Epidermal melanocyte (primary cell): Measurements from ENCODE around the gene WDR46.

Experiments
- DNase-seq: peaks from one replicate; pipeline ENCODE4 v3.0.0; 2011; ENCODE audit warnings: low spot score; ENCODE audit not compliant: insufficient read length

WDR46 gene

DNA sequence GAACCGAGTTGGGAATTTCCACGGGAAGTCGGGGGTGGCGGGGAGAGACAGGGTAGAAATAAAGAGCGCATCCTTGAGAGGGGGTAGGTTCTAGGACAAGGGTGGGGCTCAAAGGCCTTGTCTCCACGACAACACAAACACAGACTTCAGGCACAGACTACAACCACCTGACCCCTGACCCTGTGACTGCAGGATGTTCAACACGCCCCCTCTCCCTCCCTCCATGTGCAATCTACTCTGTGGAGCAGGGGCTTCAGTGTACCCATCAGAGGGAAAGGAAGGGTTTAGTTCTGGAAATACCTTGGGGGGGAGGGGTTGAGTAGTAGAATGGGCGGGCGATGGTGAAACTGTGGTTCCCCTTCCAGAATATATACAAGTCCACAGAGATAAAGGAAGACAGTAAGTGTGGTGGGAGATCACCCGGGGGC is 25.5 kb upstream of the WDR46 start:
- peak; percentile 35 for DNase-seq

DNA sequence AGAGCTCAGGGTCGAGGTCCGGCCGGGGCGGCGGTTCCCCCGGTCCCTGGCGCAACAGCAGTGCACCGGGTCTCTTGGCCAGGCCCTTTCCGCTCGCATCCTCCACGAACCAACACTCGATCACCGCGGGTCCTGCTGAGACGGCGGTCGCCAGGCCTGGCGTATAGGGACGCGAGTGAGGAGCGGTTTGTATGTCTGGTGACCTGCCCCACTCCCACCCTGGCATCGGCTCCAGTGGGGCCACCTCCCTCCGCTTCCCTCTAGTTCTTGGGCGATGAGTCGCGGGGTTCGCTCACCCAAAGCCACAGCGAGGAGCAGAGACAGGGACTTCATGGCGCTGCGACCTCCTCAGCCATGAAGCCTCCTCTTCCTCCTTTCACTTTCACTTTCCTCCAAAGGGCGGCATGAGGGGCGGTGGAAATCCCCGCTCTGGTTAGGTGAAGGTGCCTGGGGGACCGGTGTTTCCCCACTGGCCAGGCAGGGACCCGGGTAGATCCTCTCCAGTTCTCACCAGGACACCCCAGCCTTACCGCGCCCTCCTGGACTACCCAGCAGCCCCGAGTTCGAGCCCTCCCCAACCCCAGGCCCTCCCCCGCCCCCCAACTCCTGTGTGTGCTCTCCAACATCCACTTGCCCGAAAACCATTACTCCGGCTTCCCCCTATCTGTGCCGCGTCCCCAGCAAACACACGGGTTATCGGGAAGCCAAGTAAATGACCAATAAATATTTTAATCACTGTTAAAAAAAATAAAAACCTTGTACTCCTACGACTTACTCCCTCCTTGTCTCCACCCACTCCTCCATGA is 24.9 kb upstream of the WDR46 start, which contains the start of gene TAPBP:
Gene TAPBP (minus strand): TSS at position 370 of the 806 bp plus-strand sequence. CDS start 37 bp downstream, at position 333.
- peak; percentile 29 for DNase-seq

DNA sequence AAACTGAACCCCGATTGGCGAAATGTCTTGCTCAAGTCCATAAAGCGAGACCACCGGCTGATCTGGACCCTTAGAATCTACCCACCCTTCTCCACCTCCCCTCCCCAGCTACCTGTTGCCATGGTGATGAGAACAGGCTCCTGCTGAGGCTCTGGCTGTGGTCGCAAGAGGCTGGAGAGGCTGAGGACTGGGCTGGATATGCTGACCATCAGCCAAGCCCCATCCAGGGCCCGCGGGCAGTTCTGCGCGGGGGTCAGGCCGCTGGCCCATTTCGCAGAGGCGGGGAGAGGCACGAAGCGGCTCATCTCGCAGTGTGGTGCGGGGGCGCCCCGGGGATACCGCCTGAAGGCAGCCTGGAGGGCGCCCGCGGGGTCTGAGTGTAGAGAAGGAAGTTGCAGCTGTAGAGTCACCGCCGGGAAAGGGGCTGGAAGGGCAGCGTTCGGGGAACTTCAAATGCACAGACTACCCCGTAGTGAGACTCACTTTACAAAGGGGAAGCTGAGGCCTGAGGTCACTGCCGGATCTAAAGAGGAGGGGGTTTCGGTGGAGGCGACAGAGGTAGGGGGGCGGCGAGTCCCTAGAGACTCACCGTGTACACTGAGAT is 24.2 kb upstream of the WDR46 start:
- DNase-seq: no peak

DNA sequence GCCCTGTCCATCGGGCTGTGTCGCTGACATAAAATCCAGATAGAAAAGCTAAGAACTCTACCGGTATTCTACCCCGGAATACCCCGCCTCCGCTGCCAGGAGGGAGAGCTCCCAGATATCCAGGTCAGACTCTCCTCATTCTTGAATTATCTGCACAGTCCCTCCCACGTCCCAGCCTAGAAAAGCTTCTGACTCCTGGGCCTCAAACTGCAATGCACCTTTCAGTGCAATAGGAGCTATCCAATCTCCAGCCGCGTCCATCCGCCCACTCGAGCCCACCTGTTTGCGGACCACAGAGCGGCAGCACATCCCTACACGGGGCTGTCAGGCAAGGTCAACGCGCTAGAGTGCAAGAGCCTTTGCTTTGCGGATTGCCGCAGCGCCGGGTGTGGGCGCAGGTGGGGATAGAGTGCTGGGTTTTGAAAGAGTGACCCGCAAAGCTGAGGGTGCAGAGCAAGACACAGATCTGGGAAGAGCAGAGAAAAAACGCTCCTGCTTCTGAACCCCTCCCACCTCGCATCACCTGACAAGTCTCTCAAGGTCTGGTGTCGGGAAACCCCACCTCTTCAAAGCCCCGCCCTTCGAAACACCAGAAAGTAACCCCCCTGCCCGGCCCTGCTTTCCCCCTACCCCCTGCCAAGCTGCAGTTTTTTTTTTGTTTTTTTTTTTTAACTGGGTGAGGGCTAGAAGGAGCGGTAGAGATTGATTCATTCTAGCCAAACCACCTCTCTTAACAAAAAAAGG is 23.5 kb upstream of the WDR46 start:
- peak; percentile 41 for DNase-seq

DNA sequence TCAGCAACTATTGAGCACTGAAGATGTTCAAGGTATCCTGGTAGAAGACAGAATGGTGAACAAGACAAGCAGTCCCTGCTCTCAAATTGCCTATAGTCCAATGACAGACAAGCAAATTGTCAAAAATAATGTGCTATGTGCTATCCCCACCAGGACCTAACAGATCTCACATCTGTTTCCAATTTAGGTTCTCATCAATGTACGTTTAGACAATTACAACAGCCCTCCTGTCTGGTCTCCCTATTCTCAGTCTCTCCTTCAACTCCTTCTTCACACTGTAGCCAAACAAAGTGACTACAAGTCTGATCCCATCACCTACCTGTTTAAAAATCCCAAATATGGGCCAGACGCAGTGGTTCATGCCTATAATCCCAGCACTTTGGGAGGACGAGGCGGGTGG is 17.3 kb upstream of the WDR46 start:
- DNase-seq: no peak

DNA sequence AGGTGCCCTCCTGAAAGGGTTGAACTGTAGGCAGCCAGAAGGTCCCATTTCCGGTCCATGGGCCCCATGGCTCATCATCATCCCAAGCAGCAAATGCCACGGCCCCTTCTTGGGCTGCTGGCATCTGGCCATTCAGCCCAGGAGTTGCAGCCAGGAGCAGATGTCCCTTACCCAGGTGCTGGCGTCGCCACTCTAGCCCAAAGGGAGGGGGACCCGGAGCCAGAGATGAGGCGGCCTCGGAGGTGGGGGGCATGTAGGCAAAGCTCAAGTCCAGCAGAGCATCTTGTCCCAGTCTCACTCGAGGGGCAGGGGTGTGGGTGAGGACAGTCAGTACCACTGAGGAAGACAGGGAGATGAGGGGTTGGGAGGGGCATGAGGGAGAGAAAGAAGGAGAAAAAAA is 16.0 kb upstream of the WDR46 start:
- no peak for DNase-seq

DNA sequence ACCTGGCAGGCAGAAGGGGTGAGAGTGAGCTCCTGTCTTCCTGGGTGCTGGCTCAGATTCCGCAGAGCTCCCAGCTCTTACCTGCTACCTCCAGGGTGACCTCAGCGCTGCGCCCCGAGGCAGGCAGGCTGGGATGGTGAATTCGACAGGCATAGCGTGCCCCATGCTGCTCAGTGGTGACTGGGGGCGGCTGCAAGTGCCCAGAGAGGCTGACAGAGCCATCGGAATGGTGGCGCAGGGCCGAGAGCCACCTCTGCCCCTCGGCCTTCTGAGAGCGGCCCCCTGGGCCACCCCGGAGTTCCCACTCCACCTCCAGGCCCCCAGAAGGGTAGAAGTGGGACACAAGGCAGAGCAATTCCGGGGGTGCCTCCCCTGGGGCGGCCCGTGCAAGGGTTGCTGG is 15.2 kb upstream of the WDR46 start:
- DNase-seq: no peak

DNA sequence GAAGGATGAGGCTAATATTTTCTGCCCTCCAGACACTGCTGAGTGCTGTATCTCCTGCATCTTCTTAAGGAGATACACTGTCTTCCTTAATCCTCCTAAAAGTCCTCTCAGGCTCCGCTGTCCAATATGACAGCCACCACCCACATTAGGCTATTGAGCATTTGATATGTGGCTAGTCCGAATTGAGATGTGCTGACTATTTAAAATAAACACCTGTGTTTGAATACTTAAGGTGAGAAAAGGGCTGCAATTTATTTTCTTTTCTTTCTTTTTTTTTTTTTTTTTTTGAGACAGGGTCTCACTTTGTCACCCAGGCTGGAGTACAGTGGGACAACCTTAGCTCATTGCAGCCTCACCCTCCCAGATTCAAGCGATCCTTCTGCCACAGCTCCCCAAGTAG is 12.8 kb upstream of the WDR46 start:
- DNase-seq: no peak

DNA sequence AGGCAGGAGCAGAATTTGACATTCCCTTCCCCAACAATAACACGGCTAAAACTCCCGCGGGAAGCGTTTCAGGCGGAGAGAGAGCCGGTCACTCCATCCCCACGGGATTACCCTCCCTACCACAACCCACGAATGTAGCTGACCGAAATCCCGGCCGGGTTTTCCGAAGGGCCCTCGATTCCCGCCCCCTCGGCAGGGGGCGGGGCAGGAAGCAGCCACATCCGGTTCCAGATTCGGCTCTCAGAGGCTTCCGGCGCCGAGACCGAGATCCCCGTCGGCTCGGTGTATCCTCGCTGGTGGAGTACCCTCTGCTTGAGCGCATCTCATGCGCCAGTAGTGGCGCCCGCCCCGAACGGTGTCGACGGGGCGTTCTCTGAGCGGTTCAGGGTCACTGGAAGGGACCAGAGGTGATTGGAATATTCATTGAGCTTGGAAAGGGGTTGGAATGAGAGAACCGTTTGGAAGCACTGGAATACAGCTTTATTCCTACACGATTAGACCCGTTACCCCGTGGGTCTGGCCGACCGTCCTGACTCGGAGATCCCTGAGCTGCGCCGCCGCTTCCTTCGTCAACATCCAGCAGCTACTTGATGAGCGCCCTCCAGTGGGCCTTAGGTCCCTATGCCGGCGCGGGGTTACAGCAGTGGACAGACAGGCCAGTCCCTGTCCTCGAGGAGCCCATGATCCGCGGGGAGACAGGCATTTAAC is 10.4 kb upstream of the WDR46 start:
- DNase-seq: peak; percentile 88

DNA sequence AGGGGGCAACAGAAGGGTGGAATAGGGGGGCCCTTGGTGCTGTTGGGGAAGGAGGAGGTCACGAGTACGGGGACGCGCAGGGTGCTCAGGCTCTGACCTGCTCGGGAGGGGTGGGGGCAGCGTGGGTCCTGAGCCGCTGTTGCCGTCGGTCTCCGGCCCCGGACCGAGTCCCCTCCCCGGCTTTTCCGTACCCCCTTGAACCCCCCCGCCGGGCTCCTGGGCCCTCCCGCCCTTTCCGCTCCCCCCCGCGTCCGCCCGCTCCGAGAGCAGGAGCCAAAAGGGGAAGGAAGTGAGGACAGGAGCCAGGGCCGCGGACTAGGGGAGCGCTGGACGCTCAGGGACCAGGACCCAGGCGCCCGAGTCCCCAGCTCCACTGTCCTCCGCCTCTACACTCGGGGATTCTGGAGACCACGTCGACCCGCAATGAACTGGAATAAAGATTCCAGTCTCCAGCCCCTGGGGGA is 9.8 kb upstream of the WDR46 start, which contains the start of gene RGL2:
Gene RGL2 (minus strand): TSS at position 170 of the 464 bp plus-strand sequence. CDS start 332 bp downstream, outside the sequence.
- no peak for DNase-seq

DNA sequence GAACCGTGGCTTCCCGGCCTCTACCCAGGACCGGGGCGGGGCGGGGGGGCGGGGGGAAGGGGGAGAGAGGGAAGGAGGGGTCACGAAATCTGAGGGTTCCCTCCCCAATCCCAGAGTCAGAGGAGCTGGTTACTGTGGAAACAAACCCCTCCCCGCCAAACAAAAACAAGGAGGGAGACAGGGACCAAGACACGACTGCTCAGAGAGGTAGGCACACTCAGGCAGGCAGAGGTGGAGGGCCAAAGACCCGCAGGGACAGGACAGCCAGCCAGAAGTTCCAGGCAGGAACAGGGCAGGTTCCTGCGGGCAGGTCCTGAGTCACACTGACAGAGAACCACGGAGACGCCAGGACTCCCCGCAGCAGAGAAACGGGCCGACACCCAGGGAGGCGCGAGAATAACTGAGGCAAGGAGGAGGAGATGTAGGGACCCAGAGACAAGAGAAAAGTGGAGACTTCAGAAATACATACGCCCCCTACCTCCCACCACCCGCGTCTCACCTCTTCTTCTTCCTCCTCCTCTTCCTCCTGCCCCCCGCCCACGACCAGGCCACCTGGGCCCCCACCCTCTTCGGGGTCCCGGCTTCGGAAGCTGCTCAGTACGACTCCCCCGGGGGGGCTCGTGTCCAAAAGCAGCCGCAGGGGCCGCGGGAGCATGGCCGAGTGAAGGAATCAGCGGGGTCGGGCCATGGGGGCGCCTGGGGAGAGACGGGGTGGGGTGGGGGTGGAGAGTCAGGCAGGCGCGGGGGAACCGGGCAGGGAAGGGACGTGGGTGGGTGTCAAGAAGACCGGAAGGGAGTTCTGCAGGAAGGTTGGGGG is 9.1 kb upstream of the WDR46 start:
- DNase-seq: peak; percentile 74

DNA sequence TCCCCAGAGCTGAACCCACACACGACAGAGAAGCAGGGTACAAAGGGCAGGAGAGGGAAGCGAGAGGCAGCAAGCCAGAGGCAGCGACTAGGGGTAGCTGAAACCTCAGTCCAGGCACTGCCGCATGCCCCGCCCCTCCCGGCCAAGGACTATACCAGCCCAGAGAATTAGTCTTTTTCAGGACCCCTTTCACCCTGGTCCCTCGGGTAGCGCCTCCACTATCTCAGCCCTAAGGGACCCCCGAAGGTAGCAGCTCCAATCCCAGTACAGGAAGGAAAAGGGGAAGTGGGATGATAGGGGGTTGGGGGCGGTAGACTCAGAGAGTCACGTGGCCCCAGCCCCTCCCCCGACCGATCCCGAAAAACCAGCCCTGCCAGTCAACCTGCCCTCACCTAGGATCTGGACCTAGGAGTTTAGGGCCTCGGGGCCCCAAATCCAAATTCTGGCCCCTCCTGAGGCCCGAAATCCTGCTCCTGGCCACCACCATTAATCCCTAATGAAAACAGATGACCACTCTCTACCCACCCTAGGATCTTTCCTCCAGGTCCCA is 8.4 kb upstream of the WDR46 start:
- no peak for DNase-seq

DNA sequence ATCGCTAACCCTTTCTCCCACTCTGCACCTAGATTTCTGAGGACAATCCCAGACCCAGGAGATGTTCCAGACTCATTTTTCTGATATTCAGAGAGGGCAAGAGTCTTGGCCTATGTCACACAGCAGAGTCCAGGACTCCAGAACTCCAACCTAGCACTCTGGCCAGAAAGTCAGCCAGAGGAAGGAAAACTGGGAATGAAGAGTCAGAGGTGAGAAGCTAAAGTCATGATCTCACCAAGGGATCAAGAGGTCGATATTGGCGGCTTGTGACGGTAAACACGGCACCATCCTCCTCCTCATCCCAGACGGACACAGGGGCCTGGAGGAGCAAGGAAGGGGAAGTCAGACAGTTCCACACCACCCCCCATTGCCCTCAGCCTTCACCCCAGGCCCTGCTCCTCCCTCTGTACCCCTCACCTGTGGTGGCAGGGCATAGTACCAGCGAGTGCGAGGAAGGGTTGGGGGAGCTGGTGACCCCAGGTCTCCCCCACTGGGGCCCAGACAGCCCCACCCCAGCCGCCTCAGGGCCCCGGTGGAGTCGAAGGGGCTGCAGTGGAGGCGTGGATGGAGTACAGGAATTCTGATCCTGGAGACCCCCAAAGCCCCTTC is 7.9 kb upstream of the WDR46 start:
- no peak for DNase-seq

DNA sequence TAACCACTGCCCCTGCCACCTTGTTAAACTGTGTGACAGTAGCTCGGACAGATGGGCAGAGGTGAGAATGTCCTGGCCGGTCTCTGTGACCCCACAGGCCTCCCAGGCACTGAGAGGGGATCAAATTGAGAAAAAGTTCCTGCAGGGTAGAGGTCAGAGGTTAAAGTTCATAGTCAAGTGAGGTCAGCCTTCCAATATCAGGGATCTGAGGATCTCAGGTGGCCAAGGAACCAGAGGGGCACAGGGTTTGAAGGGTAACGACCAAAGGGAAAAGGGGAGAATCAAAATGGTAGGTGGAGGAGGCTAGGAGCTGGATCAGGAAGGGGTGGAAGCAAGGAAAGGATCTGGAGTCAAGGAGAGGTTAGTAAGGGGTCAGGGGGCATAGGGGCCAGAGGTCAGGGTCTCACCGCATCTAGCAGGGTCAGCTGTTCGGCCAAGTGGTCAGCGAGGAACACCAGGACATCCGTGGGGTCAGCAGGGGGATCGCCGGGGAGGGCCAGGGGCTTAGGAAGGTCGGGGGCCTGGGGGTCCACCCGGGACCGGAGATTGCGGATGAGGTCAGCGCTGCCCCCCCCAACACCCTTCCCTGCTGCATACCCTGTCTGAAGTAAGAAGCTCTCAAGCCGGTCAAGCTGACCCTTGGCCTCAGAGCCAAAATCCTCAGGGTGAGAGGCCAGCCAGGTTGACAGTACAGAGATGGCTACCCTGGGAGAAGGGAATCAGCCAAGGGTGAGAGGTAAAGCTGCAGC is 6.8 kb upstream of the WDR46 start:
- no peak for DNase-seq

DNA sequence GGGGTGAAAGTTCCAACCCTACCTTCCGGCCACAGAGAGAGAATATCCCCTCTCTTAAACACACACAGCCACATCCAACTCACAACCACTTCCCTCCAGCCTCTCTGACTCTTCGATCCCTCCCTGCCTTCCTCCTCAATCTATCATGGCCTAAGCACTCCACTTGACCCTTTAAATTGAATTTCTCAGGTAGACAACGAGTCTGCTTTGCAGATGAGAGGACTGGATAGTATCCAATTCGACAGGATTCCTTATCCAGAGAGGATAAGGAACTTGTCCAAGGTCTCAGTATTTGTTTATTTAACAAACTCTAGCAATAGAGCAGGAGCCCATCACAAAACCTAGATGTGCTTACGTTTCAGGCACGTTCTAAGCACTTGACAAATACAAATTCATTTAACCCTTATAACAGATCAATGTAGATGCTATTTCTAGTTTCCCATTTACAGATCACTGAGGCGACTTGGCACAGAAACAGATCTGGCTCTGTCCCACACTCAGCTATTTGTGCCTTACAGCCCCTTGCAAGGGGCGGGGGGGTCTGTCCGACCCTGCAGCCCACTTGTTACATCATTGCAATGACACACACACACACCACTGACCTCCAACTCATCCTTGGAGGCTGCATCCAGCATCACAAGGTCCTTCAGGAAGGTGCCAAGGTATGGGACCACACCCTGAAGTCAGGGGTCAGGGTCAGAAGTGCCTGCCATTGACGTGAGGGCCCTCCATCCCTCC is 5.2 kb upstream of the WDR46 start:
- no peak for DNase-seq

DNA sequence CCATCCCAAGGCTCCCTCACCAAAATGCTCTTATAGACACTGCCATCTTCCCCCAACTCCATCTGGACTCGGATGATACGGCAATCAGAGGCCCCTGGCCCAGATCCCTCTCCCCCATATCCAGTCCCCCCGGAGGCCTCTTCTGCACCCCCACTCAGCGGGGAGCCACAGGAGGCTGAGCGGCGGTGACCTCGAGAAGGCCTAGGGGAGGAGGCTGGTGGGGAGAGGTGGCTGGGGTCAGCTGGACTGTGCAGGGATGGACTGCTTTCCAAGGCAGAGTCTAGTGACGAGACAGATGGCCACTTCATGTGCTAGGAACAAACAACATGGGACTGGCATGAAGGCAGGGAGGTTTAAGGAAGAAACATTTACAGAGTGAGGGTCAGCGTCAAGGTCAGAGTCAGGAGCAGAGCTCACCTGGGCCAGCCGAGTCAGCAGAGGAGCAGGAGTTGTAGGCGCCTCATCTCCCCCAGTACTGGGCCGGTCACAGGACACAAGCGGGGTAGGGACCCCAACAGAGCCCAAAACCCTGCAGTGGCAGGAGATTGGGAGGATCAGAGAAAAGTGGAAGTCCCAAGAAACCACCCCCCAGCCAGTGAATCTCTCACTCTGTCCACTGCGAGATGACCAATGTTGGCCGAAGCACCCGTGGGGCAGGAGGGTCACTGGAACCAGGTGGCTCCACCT is 4.1 kb upstream of the WDR46 start:
- no peak for DNase-seq

DNA sequence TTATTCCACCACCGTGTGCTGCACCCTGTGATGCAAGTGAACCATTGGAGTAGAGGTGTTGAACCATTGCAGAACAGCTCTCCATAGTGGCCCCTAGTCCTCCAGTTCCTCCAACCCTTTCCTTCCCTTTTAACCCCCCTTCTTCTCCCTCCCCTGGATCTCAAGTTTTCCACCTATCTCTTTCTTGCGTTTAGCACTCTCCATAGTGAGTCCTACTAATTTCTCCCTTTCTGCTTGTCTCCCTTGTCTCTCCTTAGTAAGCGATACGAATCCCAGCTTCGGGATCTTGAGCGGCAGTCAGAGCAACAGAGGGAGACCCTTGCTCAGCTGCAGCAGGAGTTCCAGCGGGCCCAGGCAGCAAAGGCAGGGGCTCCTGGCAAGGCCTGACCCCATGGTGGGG is 1.4 kb upstream of the WDR46 start:
- no peak for DNase-seq

DNA sequence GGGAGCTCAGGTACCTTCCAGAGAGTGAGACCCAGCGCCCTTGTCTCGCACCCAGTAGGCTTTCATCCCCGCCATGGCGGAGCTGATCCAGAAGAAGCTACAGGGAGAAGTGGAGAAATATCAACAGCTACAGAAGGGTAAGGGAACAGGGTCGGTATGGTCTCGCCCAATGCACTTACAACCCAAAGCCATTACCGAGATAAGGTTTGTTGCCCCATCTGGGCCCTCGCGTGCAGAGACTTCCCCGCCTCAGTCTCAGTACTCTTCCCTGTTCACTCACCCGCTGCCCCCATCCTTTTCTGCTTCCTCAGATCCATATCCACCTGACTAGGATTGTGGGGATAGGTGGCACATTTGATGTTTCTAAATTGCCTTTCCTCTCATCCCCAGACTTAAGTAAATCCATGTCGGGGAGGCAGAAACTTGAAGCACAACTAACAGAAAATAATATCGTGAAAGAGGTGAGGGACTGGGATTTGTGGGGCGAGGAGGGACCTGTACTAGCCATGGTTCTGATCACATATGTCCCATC is 811 bp upstream of the WDR46 start:
- no peak for DNase-seq
